Non-pigmented ciliary epithelial cell (primary cell): ENCODE data around the gene NDUFA13.

ENCODE experiments used
- DNase-seq: peaks from one replicate; pipeline ENCODE4 v3.0.0-alpha.2; 2010; ENCODE audit warnings: low read depth

The NDUFA13 gene

DNA sequence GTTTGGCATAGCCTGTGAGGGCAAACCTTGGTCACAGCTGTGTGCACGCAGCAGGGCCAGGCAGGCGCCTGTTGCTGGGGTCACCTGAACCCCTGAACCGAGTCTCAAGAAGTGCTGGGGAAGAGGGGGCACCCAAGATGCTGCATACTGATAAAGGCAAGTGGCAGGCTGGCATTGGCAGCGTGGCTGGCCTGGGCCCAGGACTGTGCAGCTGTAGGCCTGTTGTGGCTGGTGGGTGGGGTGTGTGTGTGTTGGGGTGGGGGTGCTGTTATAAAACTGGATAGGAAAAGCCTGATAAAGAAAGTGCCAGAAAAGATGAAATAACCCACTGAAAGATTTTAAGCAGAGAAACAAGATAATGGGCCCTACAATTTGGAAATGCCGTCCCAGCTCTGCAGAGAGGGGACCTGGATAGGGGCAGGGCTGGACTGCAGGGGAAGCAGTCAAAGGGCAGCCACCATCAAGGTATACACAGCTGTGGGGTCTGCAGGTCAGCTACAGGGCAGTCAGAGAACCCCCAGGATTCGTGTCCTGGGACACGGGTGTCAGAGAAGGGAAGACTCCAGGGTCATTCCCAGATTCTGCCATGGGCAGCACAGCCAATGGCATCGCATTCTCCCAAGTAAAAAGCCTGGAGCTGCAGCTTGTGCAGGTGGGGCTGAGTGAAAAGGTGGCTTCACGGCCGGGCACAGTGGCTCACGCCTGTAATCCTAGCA, 55.2 kb downstream of the NDUFA13 start:
- no peak for DNase-seq

DNA sequence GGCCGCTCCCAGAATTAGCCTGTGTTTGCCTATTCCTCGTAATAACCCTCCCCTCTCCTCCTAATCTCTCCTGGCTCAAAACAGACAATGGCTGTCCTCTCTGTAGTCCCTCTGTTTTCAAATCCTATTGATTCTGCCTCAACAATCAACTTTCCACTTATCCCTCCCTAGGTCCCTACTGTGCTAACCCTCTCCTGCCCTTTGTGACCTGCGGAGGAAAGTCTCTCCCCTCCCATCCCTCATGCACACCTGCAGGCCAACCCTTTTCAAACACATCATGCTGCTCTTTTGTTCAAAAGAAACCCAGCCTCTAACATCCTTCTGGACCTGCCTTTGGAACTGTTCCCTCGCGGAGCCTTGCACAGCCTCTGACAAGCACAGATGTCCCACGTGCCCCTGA, 59.4 kb downstream of the NDUFA13 start:
- DNase-seq, result no peak
